Embryonic facial prominence (tissue), 1 donor: ENCODE measurements around the gene TAF3.
"Not testable (repeated sequence)": the region's sequence is repeated elsewhere in the genome, so short reads cannot be mapped to it uniquely, and the experiment has no call there.

Experiments
- DNase-seq: peaks from one replicate; pipeline ENCODE4 v3.0.0-alpha.2; 2016; ENCODE audit errors: extremely low spot score

The TAF3 gene

GRCh38 chr10:7810443-7810842 lies 7.9 kb upstream of the TAF3 start:
- no peak for DNase-seq

GRCh38 chr10:7811000-7811399 lies 7.3 kb upstream of the TAF3 start:
- DNase-seq = no peak

GRCh38 chr10:7811743-7812142 lies 6.6 kb upstream of the TAF3 start:
- not testable (repeated sequence) for DNase-seq

- no peak for DNase-seq
These were observed 4.8 kb upstream of the TAF3 start for GRCh38 chr10:7813481-7813880.

GRCh38 chr10:7817576-7817975 lies 729 bp upstream of the TAF3 start:
- no peak for DNase-seq

- DNase-seq = no peak
These were observed 366 bp upstream of the TAF3 start for GRCh38 chr10:7817984-7818294.

GRCh38 chr10:7819121-7819460 lies 786 bp downstream of the TAF3 start:
- DNase-seq = no peak

- no peak for DNase-seq
These were observed 5.9 kb downstream of the TAF3 start for GRCh38 chr10:7824251-7824650.

- DNase-seq = no peak
These were observed 8.7 kb downstream of the TAF3 start for GRCh38 chr10:7826971-7827370.

- no peak for DNase-seq
These were observed 11.1 kb downstream of the TAF3 start for GRCh38 chr10:7829289-7829834.

GRCh38 chr10:7832060-7832459 lies 13.8 kb downstream of the TAF3 start:
- no peak for DNase-seq

- no peak for DNase-seq
These were observed 14.9 kb downstream of the TAF3 start for GRCh38 chr10:7833210-7833609.

- DNase-seq = no peak
These were observed 16.0 kb downstream of the TAF3 start for GRCh38 chr10:7834262-7834661.

- no peak for DNase-seq
These were observed 18.3 kb downstream of the TAF3 start for GRCh38 chr10:7836571-7836970.

- no peak for DNase-seq
These were observed 28.3 kb downstream of the TAF3 start for GRCh38 chr10:7846591-7846990.

GRCh38 chr10:7853226-7853842 lies 35.0 kb downstream of the TAF3 start:
- DNase-seq = no peak

- no peak for DNase-seq
These were observed 35.6 kb downstream of the TAF3 start for GRCh38 chr10:7853890-7854289.

- no peak for DNase-seq
These were observed 36.9 kb downstream of the TAF3 start for GRCh38 chr10:7855205-7855604.

- no peak for DNase-seq
These were observed 38.4 kb downstream of the TAF3 start for GRCh38 chr10:7856678-7857077.

GRCh38 chr10:7857262-7857661 lies 39.0 kb downstream of the TAF3 start:
- no peak for DNase-seq

GRCh38 chr10:7861509-7862120 lies 43.3 kb downstream of the TAF3 start:
- DNase-seq = no peak

GRCh38 chr10:7862121-7862514 lies 43.8 kb downstream of the TAF3 start:
- DNase-seq = no peak

- no peak for DNase-seq
These were observed 47.9 kb downstream of the TAF3 start for GRCh38 chr10:7866176-7866575.

GRCh38 chr10:7872041-7872442 lies 53.7 kb downstream of the TAF3 start:
- DNase-seq = peak; percentile 25
